ENCODE data around the gene STC2.

STC2 gene

DNA sequence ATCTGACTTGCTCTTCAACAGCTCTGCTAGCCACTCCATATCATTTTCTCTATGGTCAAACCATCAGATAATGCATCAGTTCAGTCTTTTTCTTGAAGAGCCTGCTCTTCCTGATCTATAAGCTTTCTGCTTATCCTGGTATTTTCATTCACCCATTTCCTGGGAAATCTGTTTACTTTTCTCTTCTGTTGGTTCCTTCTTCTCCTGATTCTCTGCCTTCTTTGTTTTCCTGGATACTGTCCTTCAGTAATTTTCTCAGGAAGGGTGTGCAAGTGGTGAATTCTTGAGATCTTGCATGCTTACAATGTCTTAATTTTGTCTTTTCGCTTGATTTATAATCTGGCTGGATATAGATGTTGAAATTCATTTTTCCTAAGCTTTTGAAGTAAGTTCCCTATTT lies 53.4 kb downstream of the STC2 start:
- Histone ChIP-seq H3K4me1 (ENCODE audit: control insufficient read depth, insufficient read depth, low read length) (no peaks in the 10 kb centered on the region), H3K27me3 (replicated peaks; ENCODE audit: control insufficient read depth, insufficient read depth, low read length) (peaks cover 5% of the 10 kb centered on the region), H3K9ac (ENCODE audit: low read length) (no peak overlapping the region), H3K9me3 (ENCODE audit: control insufficient read depth, low read length) (peaks cover 16% of the 10 kb centered on the region), H3K36me3 (ENCODE audit: control insufficient read depth, insufficient read depth, low read length, severe bottlenecking) (no peaks in the 10 kb centered on the region), H3K4me3 (ENCODE audit: low read length) (no peak overlapping the region)
- no peak for DNase-seq (ENCODE audit: low read depth)

DNA sequence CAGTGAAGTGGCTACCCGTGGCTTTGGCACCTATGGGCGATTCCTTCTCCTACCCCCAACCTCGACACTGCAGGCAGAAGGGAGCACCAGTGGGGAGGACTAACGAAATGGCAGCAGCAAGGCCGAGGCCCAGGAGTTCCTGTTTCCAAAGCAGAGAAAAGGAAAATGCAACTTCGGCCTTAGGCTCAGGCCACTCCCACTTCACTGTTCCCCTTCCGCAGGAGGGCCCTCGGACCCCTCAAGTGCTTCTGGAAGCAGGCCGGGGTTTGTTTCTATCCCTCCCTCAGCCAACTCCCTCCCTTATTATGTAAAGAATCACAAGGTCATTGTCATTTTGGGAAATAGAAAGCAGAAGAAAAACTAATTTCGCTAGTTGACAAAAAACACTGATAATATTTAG lies 56.8 kb downstream of the STC2 start:
- Histone ChIP-seq H3K4me1 (ENCODE audit: control insufficient read depth, insufficient read depth, low read length) (no peaks in the 10 kb centered on the region), H3K9ac (ENCODE audit: low read length) (no peak overlapping the region), H3K9me3 (ENCODE audit: control insufficient read depth, low read length) (peaks cover 16% of the 10 kb centered on the region), H3K36me3 (ENCODE audit: control insufficient read depth, insufficient read depth, low read length, severe bottlenecking) (no peaks in the 10 kb centered on the region), H3K4me3 (ENCODE audit: low read length) (no peak overlapping the region), H3K27me3 (replicated peaks; ENCODE audit: control insufficient read depth, insufficient read depth, low read length) (peaks cover 30% of the 10 kb centered on the region)
- DNase-seq (ENCODE audit: low read depth), result no peak

DNA sequence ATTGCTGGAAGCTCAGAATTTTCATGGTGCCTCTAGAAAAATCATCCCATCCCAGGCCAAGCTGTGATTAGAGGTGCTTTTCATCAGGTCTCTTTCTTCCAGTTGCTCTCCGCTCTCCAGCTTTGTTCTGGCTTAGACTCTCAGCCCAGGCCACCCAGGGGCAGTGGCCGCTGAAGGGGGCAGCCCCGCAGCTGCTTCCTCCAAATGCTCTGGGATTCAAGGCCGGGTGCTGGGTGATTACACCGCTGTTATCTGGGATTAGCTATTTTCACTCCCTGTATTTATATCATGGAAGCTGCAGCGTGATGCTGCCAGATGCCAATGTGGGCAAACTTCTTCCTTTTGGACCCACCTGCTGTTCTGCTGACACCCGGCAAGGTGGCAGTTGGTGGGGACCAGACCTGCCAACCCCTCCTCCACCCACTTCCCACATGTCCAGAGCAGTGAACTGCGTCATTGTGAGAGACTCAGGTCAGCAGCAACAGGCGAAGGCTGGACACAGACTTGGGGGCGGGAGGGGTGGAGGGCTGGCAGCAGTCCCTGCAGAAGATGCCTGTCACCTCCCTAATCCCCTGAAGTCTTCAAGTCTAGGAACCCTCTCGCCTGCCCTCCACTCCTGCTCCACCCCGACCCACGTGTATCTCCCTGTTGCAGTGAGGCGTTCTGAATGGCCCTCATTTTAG lies 59.3 kb downstream of the STC2 start:
- Histone ChIP-seq H3K9ac (ENCODE audit: low read length) (no peak overlapping the region), H3K9me3 (ENCODE audit: control insufficient read depth, low read length) (no peaks in the 10 kb centered on the region), H3K36me3 (ENCODE audit: control insufficient read depth, insufficient read depth, low read length, severe bottlenecking) (no peaks in the 10 kb centered on the region), H3K4me1 (ENCODE audit: control insufficient read depth, insufficient read depth, low read length) (no peaks in the 10 kb centered on the region), H3K27me3 (replicated peaks; ENCODE audit: control insufficient read depth, insufficient read depth, low read length) (peaks cover 53% of the 10 kb centered on the region), H3K4me3 (ENCODE audit: low read length) (no peak overlapping the region)
- no peak for DNase-seq (ENCODE audit: low read depth)

DNA sequence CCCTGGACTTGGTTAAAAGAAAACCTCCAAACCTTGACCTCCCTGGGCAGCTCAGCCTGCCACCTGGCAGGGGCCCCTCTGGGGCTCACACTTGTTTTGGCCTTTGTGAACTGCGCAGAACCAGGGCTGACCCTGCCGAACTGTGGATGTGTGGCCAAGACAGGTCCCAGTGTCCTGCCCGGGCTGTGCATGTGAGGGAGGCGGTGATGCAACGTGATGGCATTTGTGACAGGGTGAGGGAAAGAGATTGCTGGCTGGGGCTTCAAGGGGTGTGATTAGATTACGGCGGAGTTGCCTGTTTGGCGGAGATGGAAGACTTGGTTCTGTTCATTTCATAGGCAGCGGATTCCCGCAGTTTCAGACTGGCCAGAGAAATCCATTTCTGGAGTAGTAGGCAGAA lies 62.8 kb downstream of the STC2 start:
- H3K27me3 ChIP-seq (replicated peaks; ENCODE audit: control insufficient read depth, insufficient read depth, low read length), result peaks cover 73% of the 10 kb centered on the region
- peaks cover 2% of the 10 kb centered on the region for H3K9me3 ChIP-seq (ENCODE audit: control insufficient read depth, low read length)
- no peak overlapping the region for H3K9ac ChIP-seq (ENCODE audit: low read length)
- H3K36me3 ChIP-seq (ENCODE audit: control insufficient read depth, insufficient read depth, low read length, severe bottlenecking), result no peaks in the 10 kb centered on the region
- H3K4me3 ChIP-seq (ENCODE audit: low read length), result no peak overlapping the region
- no peak for DNase-seq (ENCODE audit: low read depth)
- no peaks in the 10 kb centered on the region for H3K4me1 ChIP-seq (ENCODE audit: control insufficient read depth, insufficient read depth, low read length)

Measured in adipocyte (in vitro differentiated cells).